Pericardium fibroblast (primary cell): ENCODE results near the gene ASCL5. TPM values are rescaled to one million over a fixed set of nuclear protein-coding genes. Genes with fewer than 3 reads are reported as not detected.

Experiments
- total RNA-seq: library from RNA; depleted of rRNA; stranded (reverse); fragments of >200 nt; gene quantifications from 2 replicates; pipeline ENCODE4 v1.2.3, GENCODE V29; 2015

Gene ASCL5, protein sequence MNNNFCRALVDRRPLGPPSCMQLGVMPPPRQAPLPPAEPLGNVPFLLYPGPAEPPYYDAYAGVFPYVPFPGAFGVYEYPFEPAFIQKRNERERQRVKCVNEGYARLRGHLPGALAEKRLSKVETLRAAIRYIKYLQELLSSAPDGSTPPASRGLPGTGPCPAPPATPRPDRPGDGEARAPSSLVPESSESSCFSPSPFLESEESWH
- not detected in 2 replicates for total RNA-seq

DNA sequence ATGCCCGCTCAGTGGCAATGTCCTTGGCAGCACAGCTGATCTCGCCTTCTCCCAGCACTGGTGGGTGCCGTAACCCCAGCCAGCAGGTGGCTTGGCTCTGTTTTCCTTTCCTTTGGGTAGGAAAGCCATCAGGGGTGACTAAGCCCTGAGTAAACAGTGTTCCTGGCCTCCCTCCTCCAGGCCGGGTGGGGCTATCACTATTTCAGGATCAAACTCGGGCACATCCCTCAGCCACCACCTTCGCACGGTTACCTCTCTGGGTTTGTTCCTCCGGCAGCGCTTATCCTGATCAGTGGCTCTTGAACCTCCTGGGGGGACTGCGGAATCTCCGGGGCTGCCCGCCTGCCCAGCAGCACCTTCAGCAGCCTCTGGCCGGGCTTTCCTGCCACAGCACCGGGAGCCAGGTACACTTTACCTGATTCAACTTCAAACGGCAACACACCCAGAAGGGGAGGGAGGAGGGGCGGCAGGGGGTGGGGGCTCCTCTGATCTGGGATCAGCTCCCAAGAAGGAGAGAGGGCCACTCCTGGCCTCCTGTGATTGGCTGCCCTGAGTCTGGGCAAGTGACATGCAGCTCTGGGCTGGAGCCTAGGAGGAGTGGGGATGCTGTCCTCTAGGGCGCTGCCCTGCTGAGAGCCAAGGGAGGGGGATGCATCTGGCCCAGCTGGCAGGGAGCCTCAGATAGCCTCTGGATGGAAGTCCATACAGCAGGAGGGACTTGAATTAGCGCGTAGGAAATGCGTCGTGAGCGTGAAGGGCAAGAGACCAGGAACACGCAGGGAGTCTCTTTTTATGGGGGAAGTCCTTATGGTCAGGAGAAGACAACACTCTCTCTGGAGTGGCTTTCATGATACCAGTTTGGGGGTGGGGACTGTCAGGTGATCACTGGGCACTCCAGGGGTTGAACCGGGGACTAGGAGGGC is at the start of gene ASCL5:
Gene ASCL5, minus strand, starts transcription at position 353 of the 923 bp plus-strand sequence. CDS start 11,812 bp downstream, outside the sequence.

DNA sequence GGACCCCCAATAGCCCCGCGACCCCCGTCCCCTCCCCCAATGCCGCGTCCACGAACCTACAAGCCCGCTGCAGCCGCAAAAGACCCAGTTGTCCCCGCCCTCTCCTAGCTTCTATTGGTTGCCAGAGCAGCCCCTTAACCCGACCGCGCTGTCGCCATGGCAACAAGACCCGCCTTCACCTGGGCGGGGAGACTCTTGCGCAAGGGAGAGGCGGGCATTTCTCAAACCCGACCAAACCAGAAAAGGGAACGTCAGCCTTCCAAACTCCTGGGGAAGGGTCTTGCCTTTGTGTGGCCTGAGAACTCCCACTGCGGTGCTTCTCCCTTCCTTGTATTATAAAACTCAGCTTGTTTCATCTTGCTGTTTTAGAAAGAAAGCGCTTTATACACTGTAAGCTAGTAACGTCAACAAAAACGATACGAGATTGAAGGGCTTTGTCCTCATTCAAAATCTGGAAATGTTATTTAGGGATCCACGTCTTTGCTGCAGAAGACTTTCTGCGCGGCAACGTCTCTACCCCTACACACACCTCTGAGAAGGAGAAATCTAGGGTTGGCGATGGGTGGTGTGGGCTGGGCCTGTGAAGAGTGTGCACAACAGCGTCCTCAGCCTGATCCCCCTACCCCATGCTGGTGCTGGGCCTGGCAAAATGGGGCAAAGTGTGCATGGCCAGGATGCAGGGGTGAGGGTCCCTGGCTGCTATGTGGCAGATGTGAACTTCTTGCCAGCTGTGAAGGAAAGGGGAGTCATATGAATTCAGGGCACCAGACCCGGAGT is 27.6 kb upstream of the ASCL5 start, which contains the start of gene TMEM9:
Gene TMEM9, minus strand, starts transcription at position 86 of the 777 bp plus-strand sequence. CDS start 551 bp downstream, outside the sequence.

DNA sequence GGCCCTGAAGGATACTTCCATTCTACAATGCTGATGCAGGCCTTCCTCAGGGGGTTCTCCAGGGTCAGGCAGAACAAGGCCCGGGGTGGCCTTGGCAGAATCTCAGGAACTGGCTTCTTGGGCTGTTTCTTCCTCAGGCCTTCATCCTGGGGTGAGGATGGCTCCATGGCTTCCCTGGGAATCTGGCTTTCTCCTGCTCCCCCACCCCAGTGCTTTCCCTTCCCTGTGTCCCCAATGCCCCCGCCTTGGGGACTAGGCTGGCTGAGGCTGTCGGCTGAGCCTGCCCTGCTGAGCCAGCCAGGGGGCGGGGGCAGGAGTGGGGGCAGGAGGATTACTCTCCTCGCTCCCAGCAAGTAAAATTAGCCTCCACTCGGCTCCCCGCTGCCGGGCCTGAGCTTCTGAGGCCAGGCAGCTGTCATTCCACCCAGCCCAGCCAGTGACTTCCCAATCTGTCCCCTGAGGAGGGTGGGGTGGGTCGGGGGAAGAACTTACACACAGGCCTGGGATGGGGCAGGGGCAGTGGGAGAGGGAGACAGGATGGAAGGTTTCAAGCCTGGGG is 14.7 kb downstream of the ASCL5 start, which contains the start of gene CACNA1S:
Gene CACNA1S, minus strand, starts transcription at position 254 of the 559 bp plus-strand sequence. Its CDS starts 87 bp downstream, at position 167.

Other genes starting within 250 kb of the ASCL5 start
- 0.82 TPM in 1 of 2 replicates, not detected in the other for gene INAVA, start 232.3 kb downstream of the ASCL5 start, total RNA-seq
- 0.09 and 0.12 TPM in 2 replicates for gene KIF21B, start 103.5 kb downstream of the ASCL5 start, total RNA-seq
- 0.94 TPM in 1 of 2 replicates, not detected in the other for gene CACNA1S, start 14.8 kb downstream of the ASCL5 start, total RNA-seq
- gene TMEM9, start 27.3 kb upstream of the ASCL5 start, total RNA-seq: 80.6 and 104 TPM in 2 replicates
- gene IGFN1, start 63.6 kb upstream of the ASCL5 start, total RNA-seq: not detected in 2 replicates
- gene PKP1, start 156.3 kb upstream of the ASCL5 start, total RNA-seq: not detected in 2 replicates